ENCODE data around the gene EFEMP1.

GRCh38 chr2:55843994-55844345 lies 79.6 kb downstream of the EFEMP1 start:
- TF ChIP-seq POLR2A (IDR thresholded peaks at IDR 0.05) (no peak), CTCF (IDR thresholded peaks at IDR 0.05 in 8 of 11, conservative IDR thresholded peaks at IDR 0.05 in 3 of 11) (no peak), POLR2AphosphoS5 (IDR thresholded peaks at IDR 0.05) (no peak)
